Ecto neural progenitor cell (in vitro differentiated cells): ENCODE data around the gene PIGT.
"Not testable (repeated sequence)": the region's sequence is repeated elsewhere in the genome, so short reads cannot be mapped to it uniquely, and the experiment has no call there.

Source experiments
- DNase-seq: peaks from one replicate; pipeline ENCODE4 v3.0.0-alpha.2; 2018; ENCODE audit warnings: low spot score

The PIGT gene

GRCh38 chr20:45462711-45463509 lies 47.0 kb downstream of the PIGT start:
- DNase-seq = no peak

DNA sequence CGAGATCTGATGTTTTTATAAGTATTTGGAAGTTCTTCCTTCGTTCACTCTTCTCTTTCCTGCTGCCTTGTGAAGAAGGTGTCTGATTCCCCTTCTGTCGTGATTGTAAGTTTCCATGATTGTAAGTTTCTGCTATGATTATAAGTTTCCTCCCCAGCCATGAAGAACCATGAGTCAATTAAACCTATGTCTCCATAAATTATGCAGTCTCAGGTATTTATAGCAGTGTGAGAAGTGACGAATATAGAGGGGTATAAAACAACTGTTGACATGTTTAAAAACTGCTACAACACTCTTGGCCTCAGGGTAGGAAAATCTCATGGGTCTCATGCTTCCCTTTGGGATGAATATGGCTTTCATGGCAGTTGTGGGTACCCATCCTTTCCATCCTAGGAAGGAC lies 47.8 kb downstream of the PIGT start:
- no peak for DNase-seq

GRCh38 chr20:45465491-45466266 lies 49.7 kb downstream of the PIGT start:
- DNase-seq = no peak

GRCh38 chr20:45467172-45467571 lies 51.2 kb downstream of the PIGT start:
- DNase-seq = no peak

DNA sequence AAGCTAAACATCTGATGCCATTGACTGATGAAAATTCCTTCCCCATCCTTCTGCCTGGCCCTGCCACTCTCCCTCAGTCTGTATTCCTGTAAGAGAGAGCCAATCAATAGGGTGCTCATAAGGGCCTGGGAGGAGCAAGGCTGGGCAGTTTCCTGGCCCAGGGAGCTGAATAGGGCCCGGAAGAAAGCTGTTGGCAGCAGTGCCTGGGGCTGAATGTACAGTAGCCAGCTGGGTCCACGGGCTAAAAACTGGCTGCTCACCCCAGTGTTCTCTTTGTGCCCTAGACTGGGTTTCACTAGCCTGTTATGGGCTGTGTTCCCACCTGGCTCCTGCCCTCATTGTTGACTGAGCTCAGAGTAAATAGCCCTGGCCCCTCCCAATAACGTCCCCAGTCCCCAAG lies 51.9 kb downstream of the PIGT start:
- no peak for DNase-seq

DNA sequence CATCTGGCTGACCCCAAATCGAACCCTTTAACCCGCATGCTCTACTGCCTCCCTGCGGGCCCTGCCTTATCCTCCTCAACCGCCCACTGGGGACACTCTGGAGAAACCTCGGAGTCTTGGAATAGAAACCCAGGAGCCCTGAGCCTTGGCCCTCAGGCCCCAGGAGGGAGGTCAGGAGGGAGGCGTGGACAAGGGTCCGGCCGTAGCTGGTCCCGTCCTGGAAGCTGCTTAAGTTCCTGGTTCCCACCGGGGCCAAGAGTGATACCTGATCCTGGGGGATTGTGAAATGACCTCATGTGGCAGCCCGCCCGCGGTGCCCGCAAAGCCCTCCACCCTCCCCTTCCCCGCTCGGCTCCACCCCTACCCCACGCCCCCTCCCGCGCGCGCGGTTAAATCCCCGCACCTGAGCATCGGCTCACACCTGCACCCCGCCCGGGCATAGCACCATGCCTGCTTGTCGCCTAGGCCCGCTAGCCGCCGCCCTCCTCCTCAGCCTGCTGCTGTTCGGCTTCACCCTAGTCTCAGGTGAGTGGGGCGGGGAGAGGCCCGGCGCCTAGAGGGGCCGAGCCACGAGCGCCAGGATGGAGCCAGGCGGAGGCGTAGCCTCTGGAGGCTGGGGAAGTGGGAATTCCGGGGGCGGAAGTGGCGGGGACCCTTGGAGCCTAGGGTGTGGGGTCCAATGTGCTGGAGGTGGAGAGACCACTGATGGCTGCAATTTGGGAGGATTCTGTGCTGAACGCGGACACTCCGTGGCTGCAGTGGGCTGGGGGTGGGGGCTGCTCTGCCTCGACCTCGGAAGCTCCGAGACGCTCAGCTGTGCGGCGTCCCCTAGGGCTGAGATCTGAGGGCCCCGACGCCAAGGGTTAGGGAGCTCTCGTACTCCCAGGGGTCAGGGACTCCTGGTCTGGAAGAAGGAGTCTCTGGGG lies 53.7 kb downstream of the PIGT start, which contains the start of gene WFDC2:
WFDC2 (plus strand) TSS at position 418 of the 926 bp plus-strand sequence; CDS start at position 447, 29 bp downstream.
- DNase-seq = peak; percentile 74

DNA sequence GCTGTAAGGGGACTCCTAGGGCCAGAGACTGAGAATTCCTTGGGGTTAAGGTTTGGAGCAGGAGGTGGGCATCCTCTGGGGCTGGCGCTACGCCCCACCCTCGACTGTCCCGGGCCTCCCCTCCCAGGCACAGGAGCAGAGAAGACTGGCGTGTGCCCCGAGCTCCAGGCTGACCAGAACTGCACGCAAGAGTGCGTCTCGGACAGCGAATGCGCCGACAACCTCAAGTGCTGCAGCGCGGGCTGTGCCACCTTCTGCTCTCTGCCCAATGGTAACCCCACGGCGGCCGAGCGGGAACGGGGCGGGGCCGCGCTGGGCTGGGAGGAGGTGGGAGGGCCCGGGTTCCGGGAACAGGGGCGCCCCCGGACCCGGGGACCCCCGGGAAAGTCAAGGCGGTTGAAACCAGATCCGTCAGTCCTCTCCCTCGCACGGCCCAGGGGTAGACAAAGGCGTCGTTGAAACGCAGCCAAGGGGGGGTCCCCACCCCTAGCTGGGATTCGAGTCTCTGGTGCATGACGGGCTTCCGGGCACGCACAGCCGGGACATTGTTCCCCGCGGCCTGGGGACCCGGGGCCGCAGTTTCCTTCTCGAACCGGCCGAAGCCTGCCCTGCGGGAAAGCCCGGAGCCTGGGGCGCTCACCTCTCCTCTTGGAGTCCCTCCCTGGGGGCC lies 54.5 kb downstream of the PIGT start:
- DNase-seq = peak; percentile 81

DNA sequence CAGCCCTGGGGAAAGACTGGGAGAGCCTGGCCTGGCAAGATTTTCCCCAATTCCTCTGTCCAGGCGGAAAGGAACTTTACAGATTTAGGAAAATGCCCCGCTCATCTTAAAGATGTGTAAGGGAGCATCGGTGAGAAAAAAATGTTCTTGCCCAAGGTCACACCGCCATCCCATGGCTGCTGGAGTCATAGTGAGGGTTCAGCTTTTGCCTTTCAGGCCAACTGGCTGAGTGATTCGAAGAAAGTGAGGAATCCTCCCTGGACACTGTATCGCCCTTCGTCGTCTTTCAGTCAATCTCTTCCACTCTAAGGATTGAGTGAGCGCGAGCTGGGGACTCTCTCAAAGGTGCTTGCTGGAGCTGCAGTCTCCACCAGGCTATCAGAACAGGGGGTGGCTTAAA lies 55.0 kb downstream of the PIGT start:
- DNase-seq = no peak

- not testable (repeated sequence) for DNase-seq
These were observed 56.3 kb downstream of the PIGT start for GRCh38 chr20:45472286-45472685.
